HG03135 (cell line): ENCODE data around the gene PCDHGB3.
"Not testable (repeated sequence)": the region's sequence is repeated elsewhere in the genome, so short reads cannot be mapped to it uniquely, and the experiment has no call there.

Experiments
- ATAC-seq: cut with Tn5 transposase; IDR thresholded peaks from one replicate; pipeline ENCODE4 v1.9.1; 2021; ENCODE audit warnings: mild to moderate bottlenecking, moderate library complexity; ENCODE audit not compliant: unreplicated experiment

PCDHGB3 gene

DNA sequence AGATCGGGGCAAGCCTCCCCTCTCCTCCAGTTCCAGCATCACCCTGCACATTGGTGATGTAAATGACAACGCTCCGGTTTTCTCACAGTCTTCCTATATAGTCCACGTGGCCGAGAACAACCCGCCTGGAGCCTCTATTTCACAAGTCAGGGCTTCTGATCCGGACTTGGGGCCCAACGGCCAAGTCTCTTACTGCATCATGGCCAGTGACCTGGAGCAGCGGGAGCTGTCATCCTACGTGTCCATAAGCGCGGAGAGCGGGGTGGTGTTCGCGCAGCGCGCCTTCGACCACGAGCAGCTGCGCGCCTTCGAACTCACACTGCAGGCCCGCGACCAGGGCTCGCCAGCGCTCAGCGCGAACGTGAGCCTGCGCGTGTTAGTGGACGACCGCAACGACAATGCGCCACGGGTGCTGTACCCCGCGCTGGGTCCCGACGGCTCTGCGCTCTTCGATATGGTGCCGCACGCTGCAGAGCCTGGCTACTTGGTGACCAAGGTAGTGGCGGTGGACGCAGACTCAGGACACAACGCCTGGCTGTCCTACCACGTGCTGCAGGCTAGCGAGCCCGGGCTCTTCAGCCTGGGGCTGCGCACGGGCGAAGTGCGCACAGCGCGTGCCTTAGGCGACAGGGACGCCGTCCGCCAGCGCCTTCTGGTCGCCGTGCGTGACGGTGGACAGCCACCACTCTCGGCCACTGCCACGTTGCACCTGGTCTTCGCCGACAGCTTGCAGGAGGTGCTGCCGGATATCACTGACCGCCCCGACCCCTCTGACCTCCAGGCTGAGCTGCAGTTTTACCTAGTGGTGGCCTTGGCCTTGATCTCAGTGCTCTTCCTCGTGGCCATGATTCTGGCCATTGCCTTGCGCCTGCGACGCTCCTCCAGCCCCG lies 19.4 kb downstream of the PCDHGB3 start:
- ATAC-seq, result no peak

- ATAC-seq, result no peak
These were observed 22.6 kb downstream of the PCDHGB3 start, which contains the start of gene PCDHGA8 for GRCh38 chr5:141392429-141393198. PCDHGA8 (plus strand) TSS chr5:141392633; CDS start chr5:141392814, 181 bp downstream.

GRCh38 chr5:141393267-141393666 lies 23.2 kb downstream of the PCDHGB3 start:
- ATAC-seq, result no peak

DNA sequence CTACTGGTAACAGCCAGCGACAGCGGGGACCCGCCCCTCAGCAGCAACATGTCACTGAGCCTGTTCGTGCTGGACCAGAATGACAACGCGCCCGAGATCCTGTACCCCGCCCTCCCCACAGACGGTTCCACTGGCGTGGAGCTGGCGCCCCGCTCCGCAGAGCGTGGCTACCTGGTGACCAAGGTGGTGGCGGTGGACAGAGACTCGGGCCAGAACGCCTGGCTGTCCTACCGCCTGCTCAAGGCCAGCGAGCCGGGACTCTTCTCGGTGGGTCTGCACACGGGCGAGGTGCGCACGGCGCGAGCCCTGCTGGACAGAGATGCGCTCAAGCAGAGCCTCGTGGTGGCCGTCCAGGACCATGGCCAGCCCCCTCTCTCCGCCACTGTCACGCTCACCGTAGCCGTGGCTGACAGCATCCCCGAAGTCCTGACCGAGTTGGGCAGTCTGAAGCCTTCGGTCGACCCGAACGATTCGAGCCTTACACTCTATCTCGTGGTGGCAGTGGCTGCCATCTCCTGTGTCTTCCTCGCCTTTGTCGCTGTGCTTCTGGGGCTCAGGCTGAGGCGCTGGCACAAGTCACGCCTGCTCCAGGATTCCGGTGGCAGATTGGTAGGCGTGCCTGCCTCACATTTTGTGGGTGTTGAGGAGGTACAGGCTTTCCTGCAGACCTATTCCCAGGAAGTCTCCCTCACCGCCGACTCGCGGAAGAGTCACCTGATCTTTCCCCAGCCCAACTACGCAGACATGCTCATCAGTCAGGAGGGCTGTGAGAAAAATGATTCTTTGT lies 24.6 kb downstream of the PCDHGB3 start:
- not testable (repeated sequence) for ATAC-seq

- peak; percentile 75 for ATAC-seq
These were observed 27.9 kb downstream of the PCDHGB3 start, which contains the start of gene PCDHGB5 for GRCh38 chr5:141397756-141398551. PCDHGB5 (plus strand) TSS chr5:141397947; CDS start chr5:141398128, 181 bp downstream.

- ATAC-seq, result no peak
These were observed 28.6 kb downstream of the PCDHGB3 start for GRCh38 chr5:141398608-141399007.

DNA sequence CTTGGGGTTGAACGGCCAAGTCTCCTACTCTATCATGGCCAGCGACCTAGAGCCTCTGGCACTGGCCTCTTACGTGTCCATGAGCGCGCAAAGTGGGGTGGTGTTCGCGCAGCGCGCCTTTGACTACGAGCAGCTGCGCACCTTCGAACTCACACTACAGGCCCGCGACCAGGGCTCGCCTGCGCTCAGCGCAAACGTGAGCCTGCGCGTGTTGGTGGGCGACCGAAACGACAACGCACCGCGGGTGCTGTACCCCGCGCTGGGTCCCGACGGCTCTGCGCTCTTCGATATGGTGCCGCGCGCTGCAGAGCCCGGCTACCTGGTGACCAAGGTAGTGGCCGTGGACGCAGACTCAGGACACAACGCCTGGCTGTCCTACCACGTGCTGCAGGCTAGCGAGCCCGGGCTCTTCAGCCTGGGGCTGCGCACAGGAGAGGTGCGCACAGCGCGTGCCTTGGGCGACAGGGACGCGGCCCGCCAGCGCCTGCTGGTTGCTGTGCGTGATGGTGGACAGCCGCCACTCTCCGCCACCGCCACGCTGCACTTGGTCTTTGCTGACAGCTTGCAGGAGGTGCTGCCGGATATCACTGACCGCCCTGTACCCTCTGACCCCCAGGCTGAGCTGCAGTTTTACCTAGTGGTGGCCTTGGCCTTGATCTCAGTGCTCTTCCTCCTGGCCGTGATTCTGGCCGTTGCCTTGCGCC lies 29.7 kb downstream of the PCDHGB3 start:
- no peak for ATAC-seq

- ATAC-seq, result no peak
These were observed 32.7 kb downstream of the PCDHGB3 start, which contains the start of gene PCDHGA9 for GRCh38 chr5:141402553-141403243. PCDHGA9 (plus strand) TSS chr5:141402778; CDS start chr5:141402953, 175 bp downstream.

DNA sequence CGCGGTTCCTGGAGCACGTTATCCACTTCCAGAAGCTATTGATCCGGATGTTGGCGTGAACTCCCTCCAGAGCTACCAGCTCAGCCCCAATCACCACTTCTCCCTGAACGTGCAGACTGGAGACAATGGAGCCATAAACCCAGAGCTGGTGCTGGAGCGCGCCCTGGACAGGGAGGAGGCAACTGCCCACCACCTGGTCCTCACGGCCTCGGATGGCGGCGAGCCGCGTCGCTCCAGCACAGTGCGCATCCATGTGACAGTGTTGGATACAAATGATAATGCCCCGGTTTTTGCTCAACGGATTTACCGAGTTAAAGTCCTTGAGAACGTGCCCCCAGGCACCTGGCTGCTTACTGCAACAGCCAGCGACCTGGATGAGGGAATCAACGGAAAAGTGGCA lies 33.3 kb downstream of the PCDHGB3 start:
- ATAC-seq, result no peak

GRCh38 chr5:141407790-141408505 lies 37.9 kb downstream of the PCDHGB3 start, which contains the start of gene PCDHGB6:
PCDHGB6 (plus strand) TSS chr5:141408021; CDS start chr5:141408203, 182 bp downstream.
- peak; percentile 81 for ATAC-seq

- ATAC-seq, result no peak
These were observed 39.7 kb downstream of the PCDHGB3 start for GRCh38 chr5:141409598-141410306.

GRCh38 chr5:141411575-141411974 lies 41.5 kb downstream of the PCDHGB3 start:
- no peak for ATAC-seq

GRCh38 chr5:141412854-141413539 lies 43.0 kb downstream of the PCDHGB3 start, which contains the start of gene PCDHGA10:
PCDHGA10 (plus strand) TSS chr5:141412987; CDS start chr5:141413176, 189 bp downstream.
- ATAC-seq, result peak; percentile 63

DNA sequence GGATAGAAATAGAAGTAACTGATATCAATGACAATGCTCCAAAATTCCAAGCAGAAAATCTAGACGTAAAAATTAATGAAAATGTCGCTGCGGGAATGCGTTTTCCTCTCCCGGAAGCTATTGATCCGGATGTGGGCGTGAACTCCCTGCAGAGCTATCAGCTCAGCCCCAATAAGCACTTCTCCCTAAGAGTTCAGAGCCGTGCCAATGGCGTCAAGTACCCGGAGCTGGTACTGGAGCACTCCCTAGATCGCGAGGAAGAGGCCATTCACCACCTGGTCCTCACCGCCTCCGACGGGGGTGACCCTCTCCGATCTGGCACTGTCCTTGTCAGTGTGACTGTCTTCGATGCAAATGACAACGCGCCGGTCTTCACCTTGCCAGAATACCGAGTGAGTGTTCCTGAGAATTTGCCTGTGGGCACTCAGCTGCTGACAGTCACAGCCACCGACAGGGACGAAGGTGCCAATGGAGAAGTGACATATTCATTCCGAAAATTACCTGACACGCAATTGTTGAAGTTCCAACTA lies 43.6 kb downstream of the PCDHGB3 start:
- no peak for ATAC-seq

GRCh38 chr5:141414548-141415274 lies 44.7 kb downstream of the PCDHGB3 start:
- ATAC-seq, result not testable (repeated sequence)

- not testable (repeated sequence) for ATAC-seq
These were observed 45.2 kb downstream of the PCDHGB3 start for GRCh38 chr5:141415275-141415618.
